IMR-90 (cell line): Measurements from ENCODE around the gene CACNA1F. TPM values are rescaled to one million over a fixed set of nuclear protein-coding genes. Genes with fewer than 3 reads are reported as not detected.

ENCODE experiments used
- ATAC-seq: fragments of 200-7000 bp; cut with Tn5 transposase; 2 replicates; pipeline ENCODE4 v1.9.1; 2020; ENCODE audit warnings: low read depth, mild to moderate bottlenecking, moderate library complexity
- BruUV-seq: library from RNA; stranded (reverse); fragments of 400-500 nt; replicated peaks from 2 replicates; lab custom pipeline; 2021; lab: Mats Ljungman, UMichigan
- CTCF ChIA-PET: fragments of 300-600 bp; formaldehyde crosslinking; extraction: SDS; loops from one replicate; lab custom pipeline; 2021; ENCODE audit warnings: antibody characterized with exemption; lab: Yijun Ruan, JAX
- POLR2A ChIA-PET: fragments of 300-600 bp; sonication (Branson Sonifier 250); formaldehyde crosslinking; loops from one replicate; lab custom pipeline; 2022; ENCODE audit warnings: antibody characterized with exemption; ENCODE audit not compliant: unreplicated experiment; lab: Charles Lee
- DNase-seq: peaks from one replicate; pipeline ENCODE4 v3.0.0; 2013
- H2AFZ ChIP-seq: replicated peaks from 2 replicates; pipeline ENCODE3; 2013; ENCODE audit warnings: low read length, mild to moderate bottlenecking; ENCODE audit not compliant: poor library complexity
- H2AK5ac ChIP-seq: 2 replicates; pipeline ENCODE4 v1.6.1; 2013; ENCODE audit warnings: low read depth, low read length, inconsistent platforms
- H2AK9ac ChIP-seq: replicated peaks from 2 replicates; pipeline ENCODE3; 2013; ENCODE audit warnings: mild to moderate bottlenecking, low read depth, low read length, moderate library complexity; ENCODE audit not compliant: poor library complexity
- H2BK120ac ChIP-seq: 2 replicates; pipeline ENCODE4 v1.6.1; 2013; ENCODE audit warnings: low read depth, low read length, inconsistent platforms
- H2BK15ac ChIP-seq: 3 replicates; pipeline ENCODE4 v1.6.1; 2013; ENCODE audit warnings: low read depth, low read length, inconsistent platforms
- H2BK20ac ChIP-seq: 2 replicates; pipeline ENCODE4 v1.6.1; 2013; ENCODE audit warnings: low read depth, mild to moderate bottlenecking, inconsistent platforms, low read length, moderate library complexity
- H2BK5ac ChIP-seq: 2 replicates; pipeline ENCODE4 v1.6.1; 2013; ENCODE audit warnings: mild to moderate bottlenecking, low read depth, low read length, inconsistent platforms; ENCODE audit not compliant: poor library complexity, severe bottlenecking
- H3K14ac ChIP-seq: replicated peaks from 2 replicates; pipeline ENCODE4 v1.6.1; 2013; ENCODE audit warnings: low read depth, low read length, inconsistent platforms
- H3K18ac ChIP-seq: 2 replicates; pipeline ENCODE4 v1.6.1; 2013; ENCODE audit warnings: low read depth, low read length, control low read depth
- H3K23ac ChIP-seq: 2 replicates; pipeline ENCODE4 v1.6.1; 2013; ENCODE audit warnings: low read depth, low read length, inconsistent platforms
- H3K27ac ChIP-seq: 2 replicates; pipeline ENCODE4 v1.5.1; 2013; ENCODE audit warnings: mild to moderate bottlenecking, control low read depth, low read length; ENCODE audit not compliant: insufficient read depth
- H3K27me3 ChIP-seq: 2 replicates; pipeline ENCODE4 v1.6.1; 2013; ENCODE audit warnings: low read length; ENCODE audit not compliant: control insufficient read depth, insufficient read depth
- H3K36me3 ChIP-seq: 2 replicates; pipeline ENCODE4 v1.6.1; 2013; ENCODE audit warnings: low read length, mixed read lengths; ENCODE audit not compliant: control insufficient read depth, insufficient read depth
- H3K4ac ChIP-seq: 2 replicates; pipeline ENCODE4 v1.6.1; 2013; ENCODE audit warnings: low read depth, low read length, inconsistent platforms
- H3K4me1 ChIP-seq: 2 replicates; pipeline ENCODE4 v1.6.1; 2013; ENCODE audit warnings: low read length, mixed read lengths; ENCODE audit not compliant: control insufficient read depth, insufficient read depth
- H3K4me2 ChIP-seq: 2 replicates; pipeline ENCODE4 v1.6.1; 2013; ENCODE audit warnings: low read depth, mild to moderate bottlenecking, control low read depth, low read length, moderate library complexity
- H3K4me3 ChIP-seq: 2 replicates; pipeline ENCODE4 v1.5.1; 2013; ENCODE audit warnings: low read depth, mild to moderate bottlenecking, control low read depth, low read length, moderate library complexity; ENCODE audit not compliant: insufficient read depth
- H3K56ac ChIP-seq: 2 replicates; pipeline ENCODE4 v1.6.1; 2013; ENCODE audit warnings: low read length, inconsistent platforms; ENCODE audit not compliant: insufficient read depth; ENCODE audit errors: extremely low read depth
- H3K79me1 ChIP-seq, 2 experiments: 2 replicates each; pipeline ENCODE4 v1.6.1; 2013; ENCODE audit warnings: low read length in 2 of 2, inconsistent platforms in 1 of 2, low read depth in 1 of 2
- H3K9ac ChIP-seq: 2 replicates; pipeline ENCODE4 v1.6.1; 2013; ENCODE audit warnings: low read depth, low read length, control low read depth
- H3K9me1 ChIP-seq: 2 replicates; pipeline ENCODE4 v1.6.1; 2013; ENCODE audit warnings: low read length, inconsistent platforms; ENCODE audit not compliant: insufficient read depth
- H3K9me3 ChIP-seq: 2 replicates; pipeline ENCODE4 v1.6.1; 2013; ENCODE audit warnings: low read length; ENCODE audit not compliant: control insufficient read depth, insufficient read depth
- H4K20me1 ChIP-seq: 2 replicates; pipeline ENCODE4 v1.6.1; 2013; ENCODE audit warnings: low read length, inconsistent platforms; ENCODE audit not compliant: insufficient read depth
- H4K5ac ChIP-seq: 2 replicates; pipeline ENCODE4 v1.6.1; 2013; ENCODE audit warnings: mild to moderate bottlenecking, low read depth, low read length, control low read depth
- H4K8ac ChIP-seq, 2 experiments: 2 replicates each; pipeline ENCODE4 v1.6.1; 2013; ENCODE audit warnings: low read depth in 2 of 2, low read length in 2 of 2, control low read depth in 1 of 2, inconsistent platforms in 1 of 2
- H4K91ac ChIP-seq: 2 replicates; pipeline ENCODE4 v1.6.1; 2013; ENCODE audit warnings: low read depth, low read length, inconsistent platforms; ENCODE audit not compliant: insufficient read depth
- CHD1 ChIP-seq: IDR thresholded peaks from 2 replicates; pipeline ENCODE4 v1.6.1; 2012; ENCODE audit warnings: low read depth, low read length, improper control_type of control experiment
- CTCF ChIP-seq: conservative IDR thresholded peaks from 2 replicates; pipeline ENCODE4 v1.5.1; 2012; ENCODE audit warnings: mild to moderate bottlenecking, low read depth, low read length, improper control_type of control experiment
- FOS ChIP-seq: fragments of 150-350 bp; IDR thresholded peaks from 2 replicates; pipeline ENCODE4 v1.6.1; 2016; ENCODE audit warnings: low read depth, low read length
- MAZ ChIP-seq: IDR thresholded peaks from 2 replicates; pipeline ENCODE4 v1.6.1; 2012; ENCODE audit warnings: low read depth, mild to moderate bottlenecking, low read length, improper control_type of control experiment, moderate library complexity, borderline replicate concordance
- POLR2A ChIP-seq: IDR thresholded peaks from 2 replicates; pipeline ENCODE4 v1.6.1; 2012; ENCODE audit warnings: mild to moderate bottlenecking, low read depth, low read length
- SMC3 ChIP-seq: fragments of 150-350 bp; IDR thresholded peaks from 2 replicates; pipeline ENCODE4 v1.6.1; 2016; ENCODE audit warnings: low read depth, mild to moderate bottlenecking, antibody characterized with exemption, low read length, moderate library complexity
- USF2 ChIP-seq: fragments of 150-350 bp; IDR thresholded peaks from 2 replicates; pipeline ENCODE4 v1.6.1; 2017; ENCODE audit warnings: mild to moderate bottlenecking, antibody characterized with exemption, low read length, low read depth
- WGBS, 2 experiments: methylation state at CpG; one replicate each; pipeline versions ENCODE4 v1.1.5 to v1.1.7; 2013; ENCODE audit warnings: missing lambda C conversion rate in 2 of 2; ENCODE audit not compliant: insufficient read length in 1 of 2; ENCODE audit errors: extremely low coverage in 2 of 2; 5-methylcytosine and 5-hydroxymethylcytosine counted together
- dilution Hi-C: fragments of 300-500 bp; cut with HindIII; formaldehyde crosslinking; loops from one replicate; pipeline ENCODE4 v1.14.3; 2018; ENCODE audit warnings: low sequenced_read_pairs; ENCODE audit not compliant: unreplicated experiment
- in situ Hi-C: fragments of 300-500 bp; cut with MboI; formaldehyde crosslinking; loops from 3 replicates; pipeline ENCODE4 v1.14.3; 2019; ENCODE audit warnings: low sequenced_read_pairs, inconsistent platforms, mixed read lengths
- intact Hi-C: fragments of 100-400 bp; cut with micrococcal nuclease; formaldehyde crosslinking; loops from 2 replicates; pipeline ENCODE4 v1.10.0; 2022
- polyA plus RNA-seq, 3 experiments: library from polyadenylated mRNA; depleted of rRNA; stranded (reverse); fragments of >200 nt; gene quantifications; 2 replicates each; pipeline ENCODE4 v1.2.3, GENCODE V29; 2012; ENCODE audit warnings: low replicate concordance in 1 of 3
- total RNA-seq: library from RNA; depleted of rRNA; stranded (reverse); fragments of >200 nt; gene quantifications from 2 replicates; pipeline ENCODE4 v1.2.3, GENCODE V29; 2012
- TF ChIP-seq, protein P1 (sequence below): fragments of 150-350 bp; IDR thresholded peaks from 2 replicates; pipeline ENCODE4 v1.6.1; 2016; ENCODE audit warnings: low read depth, mild to moderate bottlenecking, low read length, moderate library complexity, borderline replicate concordance

CACNA1F gene
- total and polyA plus RNA-seq, 2 of the 4 experiments (the other 2 are of a cell fraction) = not detected

- Histone ChIP-seq H3K9me3 (no peaks in the 10 kb centered on the region), H3K9me1 (no peaks in the 10 kb centered on the region), H4K20me1 (no peaks in the 10 kb centered on the region), H2AK9ac (no peak overlapping the region), H3K36me3 (peaks cover 4% of the 10 kb centered on the region; the same call in 1 of the 2 replicates), H2AFZ (peak overlapping the region; percentile 14), H4K91ac (no peak overlapping the region), H4K5ac (no peak overlapping the region), H4K8ac (no peak overlapping the region), H3K27ac (no peak overlapping the region), H2BK15ac (no peak overlapping the region), H2BK120ac (no peak overlapping the region), H3K4ac (no peak overlapping the region), H3K23ac (no peak overlapping the region), H3K18ac (no peak overlapping the region), H3K4me3 (no peak overlapping the region), H3K27me3 (no peaks in the 10 kb centered on the region; the same call in 1 of the 2 replicates), H2BK5ac (no peak overlapping the region), H3K9ac (no peak overlapping the region), H3K4me1 (no peaks in the 10 kb centered on the region), H3K14ac (no peak overlapping the region), H2AK5ac (no peak overlapping the region), H3K79me1 (no peaks in the 10 kb centered on the region), H2BK20ac (no peak overlapping the region), H3K4me2 (no peak overlapping the region), H3K56ac (no peak overlapping the region)
- TF ChIP-seq USF2 (no peak), FOS (no peak), MAZ (no peak), CTCF (no peak), POLR2A (no peak), SMC3 (no peak), CHD1 (no peak)
- TF ChIP-seq, protein P1, sequence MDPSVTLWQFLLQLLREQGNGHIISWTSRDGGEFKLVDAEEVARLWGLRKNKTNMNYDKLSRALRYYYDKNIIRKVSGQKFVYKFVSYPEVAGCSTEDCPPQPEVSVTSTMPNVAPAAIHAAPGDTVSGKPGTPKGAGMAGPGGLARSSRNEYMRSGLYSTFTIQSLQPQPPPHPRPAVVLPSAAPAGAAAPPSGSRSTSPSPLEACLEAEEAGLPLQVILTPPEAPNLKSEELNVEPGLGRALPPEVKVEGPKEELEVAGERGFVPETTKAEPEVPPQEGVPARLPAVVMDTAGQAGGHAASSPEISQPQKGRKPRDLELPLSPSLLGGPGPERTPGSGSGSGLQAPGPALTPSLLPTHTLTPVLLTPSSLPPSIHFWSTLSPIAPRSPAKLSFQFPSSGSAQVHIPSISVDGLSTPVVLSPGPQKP = no peak
- dilution Hi-C loops = no loop called here
- ChIA-PET CTCF (no interaction called here), POLR2A (no interaction called here)
- 82% methylated on average over 9 of the region's 9 CpGs; no CpG with 5 or more reads in 1 of the 2 experiments for WGBS, 2 experiments
- intact Hi-C loops = no loop called here
- BruUV-seq = no TSS peak
- ATAC-seq = no peak
- DNase-seq = no peak
- in situ Hi-C loops = no loop called here
Measured at GRCh38 chrX:49250578-49250977, 17.4 kb upstream of the CACNA1F start.
